HG03139 (cell line): ENCODE data around the gene NPFF.

Experiments
- ATAC-seq: cut with Tn5 transposase; IDR thresholded peaks from one replicate; pipeline ENCODE4 v1.9.1; 2021; ENCODE audit not compliant: unreplicated experiment

NPFF gene

GRCh38 chr12:53478865-53479264 is 28.4 kb downstream of the NPFF start:
- ATAC-seq = no peak

GRCh38 chr12:53476769-53477209 is 30.5 kb downstream of the NPFF start:
- no peak for ATAC-seq

GRCh38 chr12:53474819-53475218 is 32.5 kb downstream of the NPFF start:
- no peak for ATAC-seq

- no peak for ATAC-seq
These were observed 33.2 kb downstream of the NPFF start for GRCh38 chr12:53474077-53474476.

GRCh38 chr12:53472056-53472582 is 35.2 kb downstream of the NPFF start:
- no peak for ATAC-seq

GRCh38 chr12:53468282-53468681 is 39.0 kb downstream of the NPFF start:
- no peak for ATAC-seq

GRCh38 chr12:53467880-53468279 is 39.4 kb downstream of the NPFF start:
- no peak for ATAC-seq

- ATAC-seq = no peak
These were observed 40.2 kb downstream of the NPFF start for GRCh38 chr12:53467082-53467481.

GRCh38 chr12:53466640-53467039 is 40.6 kb downstream of the NPFF start:
- ATAC-seq = no peak

GRCh38 chr12:53465679-53466078 is 41.6 kb downstream of the NPFF start:
- ATAC-seq = no peak

- ATAC-seq = no peak
These were observed 42.4 kb downstream of the NPFF start for GRCh38 chr12:53464685-53465418.

GRCh38 chr12:53463802-53464560 is 43.3 kb downstream of the NPFF start:
- ATAC-seq = no peak

GRCh38 chr12:53462935-53463334 is 44.3 kb downstream of the NPFF start:
- no peak for ATAC-seq

- ATAC-seq = no peak
These were observed 45.7 kb downstream of the NPFF start for GRCh38 chr12:53461591-53461990.

- ATAC-seq = no peak
These were observed 46.2 kb downstream of the NPFF start for GRCh38 chr12:53461059-53461458.

GRCh38 chr12:53459097-53459496 is 48.2 kb downstream of the NPFF start:
- ATAC-seq = no peak
